HG03135 (cell line): Measurements from ENCODE around the gene KRT73.

Experiments
- ATAC-seq: cut with Tn5 transposase; IDR thresholded peaks from one replicate; pipeline ENCODE4 v1.9.1; 2021; ENCODE audit warnings: mild to moderate bottlenecking, moderate library complexity; ENCODE audit not compliant: unreplicated experiment

Gene KRT73

DNA sequence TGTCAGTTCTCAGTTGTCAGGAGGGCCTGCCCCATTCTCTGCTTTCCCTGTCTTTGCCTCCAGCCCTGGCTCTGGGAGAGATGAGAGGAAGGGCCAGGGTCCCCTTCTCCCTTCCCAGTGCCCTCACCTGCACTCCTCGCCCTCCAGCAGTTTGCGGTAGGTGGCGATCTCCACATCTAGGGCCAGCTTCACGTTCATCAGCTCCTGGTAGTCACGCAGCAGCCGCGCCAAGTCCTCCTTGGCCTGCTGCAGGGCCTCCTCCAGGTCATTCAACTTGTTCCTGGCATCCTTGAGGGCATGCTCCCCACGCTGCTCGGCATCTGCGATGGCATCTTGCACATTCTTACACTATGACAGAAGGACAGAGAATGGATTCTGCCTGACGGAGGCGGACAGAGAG lies 28.3 kb upstream of the KRT73 start:
- ATAC-seq, result no peak

DNA sequence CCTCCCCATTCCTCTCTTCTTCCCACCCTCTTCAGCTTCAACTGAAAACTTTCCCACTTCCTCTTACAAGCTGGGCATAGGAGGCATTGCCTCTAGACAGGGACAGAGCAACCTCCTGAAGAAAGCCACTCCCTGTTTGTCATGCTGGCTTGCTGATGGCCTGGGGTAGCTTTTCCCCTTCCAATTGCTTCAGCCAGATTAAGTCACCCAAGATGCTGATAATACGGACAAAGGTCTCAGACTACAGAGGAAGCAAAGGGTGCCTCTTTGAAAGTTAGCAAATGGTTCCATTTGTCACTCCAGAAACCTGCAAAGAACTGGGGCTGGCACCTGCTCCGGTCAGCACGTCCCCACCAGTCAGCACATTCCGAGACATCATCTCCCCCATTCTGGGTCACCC lies 27.6 kb upstream of the KRT73 start:
- no peak for ATAC-seq

DNA sequence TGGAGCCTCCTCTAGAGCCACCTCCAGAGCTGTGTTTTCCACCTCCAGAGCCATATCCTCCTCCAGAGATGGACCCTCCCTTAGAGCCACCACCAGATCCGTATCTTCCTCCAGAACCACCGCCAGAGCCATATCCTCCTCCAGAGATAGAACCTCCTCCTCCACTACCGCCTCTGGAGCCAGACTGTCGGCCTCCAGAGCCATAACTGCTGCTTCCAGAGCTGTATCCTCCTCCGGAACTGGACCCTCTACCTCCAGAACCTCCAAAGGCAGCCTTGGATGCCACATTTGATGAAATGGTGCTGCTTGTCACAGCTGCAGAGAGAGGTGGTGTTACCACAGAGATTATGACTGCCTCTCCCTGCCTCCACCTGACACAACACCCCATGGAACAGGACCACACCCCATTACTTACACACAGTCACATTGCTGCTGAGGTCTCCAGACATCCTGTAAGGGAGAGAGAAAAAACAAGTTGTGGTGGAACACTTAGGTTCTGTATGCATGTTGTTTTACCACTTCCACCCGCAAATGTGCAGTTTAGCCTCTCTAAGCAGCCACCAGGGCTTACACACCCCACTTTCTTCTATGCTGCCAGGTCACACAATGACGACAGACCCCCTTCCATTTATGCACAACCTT lies 26.9 kb upstream of the KRT73 start:
- no peak for ATAC-seq

GRCh38 chr12:52644078-52644415 lies 25.7 kb upstream of the KRT73 start:
- ATAC-seq, result no peak

GRCh38 chr12:52643233-52644077 lies 25.1 kb upstream of the KRT73 start:
- no peak for ATAC-seq

GRCh38 chr12:52641468-52641867 lies 23.1 kb upstream of the KRT73 start:
- ATAC-seq, result no peak

- ATAC-seq, result no peak
Measured at GRCh38 chr12:52637299-52637698, 18.9 kb upstream of the KRT73 start.

DNA sequence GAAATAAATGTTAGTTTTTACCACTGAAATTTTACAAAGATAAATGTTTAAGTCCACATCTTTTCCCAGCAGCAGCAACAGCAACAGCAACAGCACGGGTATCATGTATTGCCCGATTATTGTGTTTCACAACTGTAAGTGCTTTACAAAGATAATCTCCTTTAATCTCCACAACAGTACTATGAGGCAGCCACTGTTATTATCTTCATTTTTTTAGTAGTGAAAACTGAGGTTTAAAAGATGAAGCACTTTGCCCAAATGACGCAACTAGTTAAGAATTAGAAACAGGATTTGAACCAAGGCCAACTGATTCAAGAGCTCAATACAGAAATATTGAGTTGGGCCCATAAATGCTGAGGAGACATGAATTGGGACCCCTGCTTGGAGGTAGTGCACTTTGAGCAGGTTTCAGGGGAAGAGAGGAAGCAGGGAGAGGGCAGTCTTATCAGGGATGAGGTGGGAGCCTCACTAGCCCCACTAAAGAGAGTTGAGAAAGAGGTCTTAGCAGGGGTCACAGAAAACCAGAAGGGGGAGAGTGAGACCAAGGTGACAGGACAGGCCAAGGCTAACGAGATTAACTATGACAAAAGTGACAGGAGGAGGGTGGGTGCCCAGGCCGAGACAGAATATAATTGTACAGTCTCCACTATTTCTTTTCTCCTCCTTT lies 18.4 kb upstream of the KRT73 start:
- ATAC-seq, result no peak

- ATAC-seq, result no peak
Measured at GRCh38 chr12:52636189-52636588, 17.8 kb upstream of the KRT73 start.

DNA sequence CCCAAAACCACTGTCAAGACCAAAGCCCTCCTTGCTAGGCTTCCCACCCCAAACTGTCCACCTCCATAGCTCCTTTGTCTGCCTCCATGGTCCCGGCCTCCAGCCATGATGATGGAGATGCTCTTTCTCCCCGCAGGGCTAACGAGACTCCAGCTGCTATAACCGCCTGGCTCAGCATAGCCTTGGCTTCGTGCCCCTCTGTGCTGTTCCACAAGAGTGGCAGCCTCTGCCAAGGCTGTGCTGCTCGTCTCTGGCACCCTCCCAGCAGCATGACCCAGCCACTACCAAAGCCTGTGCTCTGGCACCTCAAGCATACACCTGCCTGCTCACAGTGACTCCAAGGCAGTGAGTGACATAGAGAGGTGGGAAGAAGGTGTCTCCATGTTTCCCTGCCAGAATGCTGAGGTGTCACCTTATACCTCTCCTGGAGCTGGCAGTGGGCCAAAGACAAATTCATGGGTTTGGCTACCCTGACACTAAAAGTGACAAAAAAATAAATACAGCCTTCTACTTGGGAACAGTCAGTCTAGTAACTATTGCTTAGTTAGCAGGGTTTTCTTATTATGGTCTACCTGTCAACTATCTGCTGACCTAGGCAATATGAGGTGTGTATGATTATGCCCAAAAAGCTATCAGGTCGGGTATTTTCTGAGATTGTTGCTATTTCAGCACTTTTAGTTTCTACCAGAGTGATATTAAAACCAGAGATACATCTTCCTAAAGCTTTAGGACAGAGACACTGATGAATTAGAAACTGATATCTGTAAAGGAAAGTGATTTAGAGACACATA lies 16.1 kb upstream of the KRT73 start:
- no peak for ATAC-seq

DNA sequence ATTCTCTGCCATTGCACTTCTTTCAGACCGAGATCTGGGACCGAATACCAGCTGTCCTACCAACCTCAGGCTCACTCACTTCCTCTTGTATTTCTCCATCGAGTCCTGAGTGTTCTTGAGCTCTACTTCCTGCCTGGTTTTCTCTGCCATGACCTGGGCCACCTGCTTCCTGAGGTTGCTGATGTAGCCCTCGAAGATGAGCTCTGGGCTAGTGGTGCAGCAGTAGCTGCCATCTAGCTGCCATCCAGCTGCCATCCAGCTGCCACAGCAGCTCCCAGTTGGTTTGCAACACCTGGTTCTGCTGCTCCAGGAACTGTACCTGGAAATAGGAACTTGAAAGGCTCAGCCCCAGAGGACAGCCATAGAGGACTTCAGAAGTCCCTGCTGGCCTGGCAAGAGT lies 15.0 kb upstream of the KRT73 start:
- ATAC-seq, result no peak

DNA sequence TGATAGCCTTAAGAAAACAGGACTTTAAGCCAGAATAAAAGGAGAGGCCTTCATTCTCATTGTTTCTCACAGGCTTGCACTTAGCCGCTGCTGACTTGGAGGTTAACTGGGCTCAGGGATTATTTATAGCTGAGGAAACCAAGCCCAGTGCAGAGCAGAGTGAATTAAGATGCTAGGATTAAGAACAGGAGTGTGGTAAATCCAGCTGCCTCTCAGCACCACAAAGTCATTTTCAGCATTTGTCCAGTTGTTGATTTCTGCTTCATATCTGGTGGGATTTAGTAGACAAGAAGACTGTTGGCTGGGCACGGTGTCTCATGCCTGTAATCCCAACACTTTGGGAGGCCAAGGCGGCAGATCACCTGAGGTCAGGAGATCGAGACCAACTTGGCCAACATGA lies 14.3 kb upstream of the KRT73 start:
- ATAC-seq, result no peak

DNA sequence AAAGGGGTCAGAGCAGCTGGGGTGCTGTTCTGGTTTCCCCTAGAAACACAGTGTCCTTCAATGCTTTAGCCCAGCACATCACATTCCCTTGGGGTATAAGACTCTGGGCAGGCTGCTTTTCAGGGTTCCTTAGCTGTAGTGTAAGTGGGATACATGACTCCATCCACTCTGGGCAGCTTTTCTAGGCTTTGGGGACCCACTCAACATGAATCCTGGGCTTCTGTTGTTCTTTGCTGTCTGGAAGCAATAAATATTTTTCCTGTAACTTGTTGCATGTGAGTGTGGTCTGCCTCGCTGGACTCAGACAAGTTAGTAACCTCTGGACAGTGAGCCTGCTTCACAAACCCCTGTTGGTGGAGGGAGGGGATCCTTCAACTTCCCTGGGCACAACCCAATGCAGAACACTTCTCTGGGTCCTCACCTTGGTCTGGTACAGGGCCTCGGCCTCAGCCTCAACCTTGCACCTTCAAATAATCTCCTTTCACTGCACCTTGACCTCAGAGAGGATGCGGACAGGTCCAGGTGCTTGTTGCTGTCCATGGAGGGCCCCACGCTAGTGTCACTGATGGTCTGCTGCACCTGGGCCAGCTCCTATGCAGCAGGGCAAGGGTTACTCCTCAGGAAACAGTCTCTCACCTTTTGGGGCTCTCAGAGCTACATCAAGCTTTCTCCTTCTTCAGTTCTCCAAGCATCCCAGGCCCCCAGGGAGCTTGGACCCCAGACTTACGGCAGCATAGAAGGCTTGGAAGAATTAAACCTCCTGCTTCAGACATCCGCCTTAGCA lies 13.5 kb upstream of the KRT73 start:
- no peak for ATAC-seq

- no peak for ATAC-seq
Measured at GRCh38 chr12:52631264-52631663, 12.9 kb upstream of the KRT73 start.

GRCh38 chr12:52630599-52631200 lies 12.3 kb upstream of the KRT73 start:
- no peak for ATAC-seq

DNA sequence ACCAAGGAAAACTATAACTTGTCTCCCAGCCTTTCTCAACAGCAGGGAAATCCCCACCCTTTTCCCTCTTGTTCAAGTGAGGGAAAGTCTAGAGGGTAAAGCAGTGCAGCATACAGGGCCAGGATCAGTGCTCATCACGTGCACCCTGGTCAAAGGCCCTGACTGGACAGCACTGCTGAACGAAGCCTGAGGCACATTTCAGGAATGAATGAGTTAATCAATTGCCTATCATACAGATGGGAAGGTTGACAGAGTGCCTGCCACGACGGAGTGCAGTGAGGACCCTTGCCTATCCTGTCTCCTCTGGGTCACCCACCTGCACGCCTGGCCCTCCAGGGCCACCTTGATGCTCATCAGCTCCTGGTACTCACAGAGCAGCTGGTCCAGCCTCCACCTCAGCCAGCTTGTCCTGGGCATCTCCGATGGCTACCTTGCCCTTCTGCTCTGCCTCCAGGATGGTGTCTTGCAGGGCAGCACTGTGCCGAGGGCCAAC lies 11.7 kb upstream of the KRT73 start:
- ATAC-seq, result no peak

DNA sequence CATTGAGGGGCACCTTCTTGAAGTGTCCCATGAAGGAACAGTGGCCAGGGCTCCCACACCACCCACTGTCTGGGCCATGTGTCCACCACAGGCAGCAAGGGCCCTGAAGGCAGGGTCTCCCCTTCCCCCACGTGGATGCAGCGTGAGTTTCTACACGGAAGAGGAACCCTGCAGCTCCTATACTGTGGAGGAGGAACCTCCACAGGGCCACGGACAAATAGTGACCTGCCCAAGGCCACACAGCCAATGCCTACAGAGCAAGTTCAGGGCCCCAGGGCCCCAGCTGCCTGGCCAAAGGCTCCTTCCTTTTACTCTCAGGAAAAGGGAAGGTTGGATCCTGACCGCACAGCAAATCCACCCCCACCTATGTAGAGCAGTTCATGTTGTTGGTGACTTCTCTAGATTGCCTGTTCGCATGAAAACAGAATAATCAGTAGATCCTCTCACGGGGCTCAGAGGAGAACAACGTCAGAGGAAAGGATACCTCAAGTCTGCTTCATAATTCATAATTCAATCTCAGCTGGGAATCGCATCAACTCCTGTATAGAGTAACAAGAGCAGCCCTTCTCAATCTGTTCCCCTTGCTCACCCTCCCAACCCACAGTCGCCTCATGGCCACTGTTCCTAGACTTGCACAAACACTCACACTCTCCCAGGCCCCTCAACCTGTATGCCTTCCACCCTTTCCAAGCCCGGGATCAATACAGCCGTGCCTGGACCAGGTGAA lies 11.1 kb upstream of the KRT73 start:
- ATAC-seq, result no peak

DNA sequence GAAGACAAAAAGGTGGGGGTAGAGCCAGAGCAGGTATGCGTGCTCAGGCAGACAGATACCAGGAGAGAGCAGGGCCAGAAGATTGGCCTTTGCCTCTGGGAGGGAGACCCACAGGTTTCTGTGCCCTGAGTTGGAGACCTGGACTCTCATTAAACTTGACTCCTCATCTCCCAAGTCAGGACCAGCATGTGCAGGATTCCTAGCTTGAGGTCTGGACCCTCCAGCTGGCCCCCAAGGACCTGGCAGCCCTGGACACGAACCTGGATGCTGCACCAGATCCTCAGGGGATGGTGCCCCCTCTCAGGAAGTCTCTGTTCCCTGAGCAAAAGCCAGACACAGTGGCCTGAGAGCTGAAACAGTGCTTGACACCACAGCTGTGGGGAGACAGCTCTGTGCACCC lies 10.5 kb upstream of the KRT73 start:
- ATAC-seq, result no peak

DNA sequence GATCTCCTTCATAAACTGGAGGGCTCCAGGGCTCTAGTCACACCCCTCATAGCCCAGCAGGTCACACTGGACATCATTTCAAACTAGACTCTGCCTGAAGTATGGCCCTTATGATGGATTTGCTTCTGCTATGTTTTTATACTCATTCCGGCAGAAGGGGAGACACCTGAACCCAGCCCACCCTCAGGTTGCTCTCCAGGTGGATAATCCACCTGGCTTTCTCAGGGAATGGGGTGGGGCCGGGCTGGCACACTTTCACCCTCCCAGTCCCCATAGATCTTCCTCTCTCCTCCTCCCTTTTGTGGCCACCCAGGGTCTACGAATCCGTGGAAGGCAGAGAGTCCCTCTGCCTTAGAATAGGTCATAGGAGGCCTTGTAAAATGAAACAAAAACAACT lies 9.8 kb upstream of the KRT73 start:
- ATAC-seq, result no peak
